ENCODE measurements around the gene NR2C2AP.
A peak's percentile ranks its signal among the peaks of the same experiment; 100 is the strongest.

NR2C2AP gene

DNA sequence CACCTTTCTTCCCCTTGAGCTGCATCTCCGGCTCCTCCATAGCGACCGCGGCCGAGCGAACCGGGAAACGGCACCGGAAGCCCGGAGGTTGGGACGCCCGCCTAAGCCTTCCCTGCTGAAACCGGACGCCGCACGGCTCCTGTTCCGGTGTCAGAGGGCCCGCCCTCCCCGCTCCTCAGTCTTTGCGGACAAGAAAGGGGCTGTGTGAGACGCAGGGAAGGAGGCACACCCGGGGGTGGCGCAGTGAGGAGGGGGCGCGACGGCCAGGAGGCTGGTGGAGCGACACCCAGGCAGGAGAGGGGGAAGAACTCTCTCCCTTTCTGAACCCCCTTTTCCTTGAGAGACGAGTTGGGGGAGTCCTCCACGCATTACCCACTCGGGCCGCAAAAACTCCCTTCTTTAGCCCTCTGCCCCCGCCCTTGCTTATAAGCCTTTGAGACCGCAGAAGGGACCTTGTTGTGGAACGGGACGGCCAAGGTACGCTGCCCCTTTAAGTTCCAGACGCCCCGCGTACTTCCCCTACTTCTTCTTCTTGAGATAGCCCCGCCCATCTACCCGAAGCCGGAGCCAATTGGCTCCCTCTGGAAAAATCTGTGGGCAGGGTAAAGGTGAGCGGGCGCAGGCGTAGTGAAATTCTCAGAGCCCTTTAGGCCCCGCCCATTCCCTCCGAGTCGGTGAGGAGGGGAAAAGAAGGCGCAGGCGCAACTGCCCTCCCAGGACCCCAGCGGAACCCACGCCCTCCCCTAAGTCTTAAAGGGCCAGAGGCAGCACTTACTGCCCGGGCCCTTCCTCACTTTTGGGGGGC is 10.9 kb downstream of the NR2C2AP start, which contains the start of the genes BORCS8 and RFXANK:
BORCS8 (minus strand) TSS at position 75 of the 805 bp plus-strand sequence; CDS start at position 40, 35 bp downstream.
RFXANK (plus strand) TSS at position 181 of the 805 bp plus-strand sequence. CDS start 1,689 bp downstream, outside the sequence.
- H3K4me2 ChIP-seq (ENCODE audit: low read depth, low read length, poor library complexity, severe bottlenecking), result peak within 1 kb of the TSS; percentile 87
- no peaks in the 10 kb centered on the region for H4K20me1 ChIP-seq (ENCODE audit: low read depth, low read length)
- H3K27ac ChIP-seq (ENCODE audit: low read depth, low read length), result peak within 1 kb of the TSS; percentile 94
- peaks cover 3% of the 10 kb centered on the region; the same call in 1 of the 2 replicates for H3F3A ChIP-seq (ENCODE audit: insufficient read depth)
- no peaks in the 10 kb centered on the region for H3K27me3 ChIP-seq (ENCODE audit: low read length)
- H2AFZ ChIP-seq (ENCODE audit: low read depth, low read length, severe bottlenecking), result peak within 1 kb of the TSS; percentile 84
- H3K9me2 ChIP-seq (replicated peaks; ENCODE audit: insufficient read depth, low read length), result no peaks in the 10 kb centered on the region
- peak within 1 kb of the TSS; percentile 100 for H3K4me3 ChIP-seq (ENCODE audit: insufficient read depth, low read length, poor library complexity, severe bottlenecking)
- H3K36me3 ChIP-seq (ENCODE audit: low read length), result no peaks in the 10 kb centered on the region
- H3K9me3 ChIP-seq (ENCODE audit: insufficient read depth, low read length), result no peaks in the 10 kb centered on the region
- peaks cover 40% of the 10 kb centered on the region for H3K79me2 ChIP-seq (ENCODE audit: insufficient read depth, low read length)
- H3K9ac ChIP-seq (ENCODE audit: low read length), result peak within 1 kb of the TSS; percentile 93
- TF ChIP-seq, protein P1, sequence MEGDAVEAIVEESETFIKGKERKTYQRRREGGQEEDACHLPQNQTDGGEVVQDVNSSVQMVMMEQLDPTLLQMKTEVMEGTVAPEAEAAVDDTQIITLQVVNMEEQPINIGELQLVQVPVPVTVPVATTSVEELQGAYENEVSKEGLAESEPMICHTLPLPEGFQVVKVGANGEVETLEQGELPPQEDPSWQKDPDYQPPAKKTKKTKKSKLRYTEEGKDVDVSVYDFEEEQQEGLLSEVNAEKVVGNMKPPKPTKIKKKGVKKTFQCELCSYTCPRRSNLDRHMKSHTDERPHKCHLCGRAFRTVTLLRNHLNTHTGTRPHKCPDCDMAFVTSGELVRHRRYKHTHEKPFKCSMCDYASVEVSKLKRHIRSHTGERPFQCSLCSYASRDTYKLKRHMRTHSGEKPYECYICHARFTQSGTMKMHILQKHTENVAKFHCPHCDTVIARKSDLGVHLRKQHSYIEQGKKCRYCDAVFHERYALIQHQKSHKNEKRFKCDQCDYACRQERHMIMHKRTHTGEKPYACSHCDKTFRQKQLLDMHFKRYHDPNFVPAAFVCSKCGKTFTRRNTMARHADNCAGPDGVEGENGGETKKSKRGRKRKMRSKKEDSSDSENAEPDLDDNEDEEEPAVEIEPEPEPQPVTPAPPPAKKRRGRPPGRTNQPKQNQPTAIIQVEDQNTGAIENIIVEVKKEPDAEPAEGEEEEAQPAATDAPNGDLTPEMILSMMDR (IDR thresholded peaks at IDR 0.05; ENCODE audit: insufficient read depth, low read length, poor library complexity, severe bottlenecking), result no peak
- no peak for TF ChIP-seq EZH2phosphoT487 (conservative IDR thresholded peaks at IDR 0.05; ENCODE audit: low read length)

GRCh38 chr19:19191768-19192077 is 11.5 kb downstream of the NR2C2AP start:
- Histone ChIP-seq H3K4me2 (ENCODE audit: low read depth, low read length, poor library complexity, severe bottlenecking) (peak overlapping the region; percentile 87), H3K4me3 (ENCODE audit: insufficient read depth, low read length, poor library complexity, severe bottlenecking) (peak overlapping the region; percentile 91), H4K20me1 (ENCODE audit: low read depth, low read length) (no peaks in the 10 kb centered on the region), H3F3A (ENCODE audit: insufficient read depth) (peaks cover 3% of the 10 kb centered on the region; the same call in 1 of the 2 replicates), H3K36me3 (ENCODE audit: low read length) (no peaks in the 10 kb centered on the region), H3K79me2 (ENCODE audit: insufficient read depth, low read length) (peaks cover 40% of the 10 kb centered on the region), H3K27me3 (ENCODE audit: low read length) (no peaks in the 10 kb centered on the region), H3K9me3 (ENCODE audit: insufficient read depth, low read length) (no peaks in the 10 kb centered on the region), H2AFZ (ENCODE audit: low read depth, low read length, severe bottlenecking) (peak overlapping the region; percentile 74), H3K9ac (ENCODE audit: low read length) (peak overlapping the region; percentile 93), H3K27ac (ENCODE audit: low read depth, low read length) (peak overlapping the region; percentile 94), H3K9me2 (replicated peaks; ENCODE audit: insufficient read depth, low read length) (no peaks in the 10 kb centered on the region)
- TF ChIP-seq, protein P1 (IDR thresholded peaks at IDR 0.05; ENCODE audit: insufficient read depth, low read length, poor library complexity, severe bottlenecking), result no peak
- no peak for TF ChIP-seq EZH2phosphoT487 (conservative IDR thresholded peaks at IDR 0.05; ENCODE audit: low read length)

DNA sequence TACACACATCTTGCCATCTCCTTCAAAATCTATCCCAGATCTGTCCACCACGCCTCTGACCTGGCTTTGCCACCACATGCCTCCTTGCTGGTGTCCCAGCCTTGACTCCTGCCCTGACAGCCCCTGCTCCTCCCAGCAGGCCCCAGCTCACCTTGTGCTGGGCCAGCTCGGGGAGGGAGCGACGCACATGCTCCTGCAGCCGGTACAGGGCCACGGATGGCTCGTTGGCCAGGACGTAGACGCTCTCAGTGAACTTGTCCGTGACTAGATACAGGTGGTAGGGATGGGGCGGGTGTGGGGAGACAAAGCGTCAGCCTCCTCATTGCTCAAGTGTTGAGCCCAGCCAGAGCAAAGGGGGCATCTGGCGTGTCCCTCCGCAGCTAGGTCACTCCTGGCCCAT is 16.5 kb downstream of the NR2C2AP start:
- no peak overlapping the region for H3K27ac ChIP-seq (ENCODE audit: low read depth, low read length)
- no peaks in the 10 kb centered on the region for H3K27me3 ChIP-seq (ENCODE audit: low read length)
- no peaks in the 10 kb centered on the region for H3F3A ChIP-seq (ENCODE audit: insufficient read depth)
- no peaks in the 10 kb centered on the region for H3K36me3 ChIP-seq (ENCODE audit: low read length)
- no peak overlapping the region for H3K9ac ChIP-seq (ENCODE audit: low read length)
- peaks cover 25% of the 10 kb centered on the region for H3K79me2 ChIP-seq (ENCODE audit: insufficient read depth, low read length)
- H2AFZ ChIP-seq (ENCODE audit: low read depth, low read length, severe bottlenecking), result no peak overlapping the region
- no peak overlapping the region for H3K4me2 ChIP-seq (ENCODE audit: low read depth, low read length, poor library complexity, severe bottlenecking)
- H3K9me3 ChIP-seq (ENCODE audit: insufficient read depth, low read length), result no peaks in the 10 kb centered on the region
- TF ChIP-seq, protein P1 (IDR thresholded peaks at IDR 0.05; ENCODE audit: insufficient read depth, low read length, poor library complexity, severe bottlenecking), result no peak
- TF ChIP-seq EZH2phosphoT487 (conservative IDR thresholded peaks at IDR 0.05; ENCODE audit: low read length), result no peak
- H4K20me1 ChIP-seq (ENCODE audit: low read depth, low read length), result no peaks in the 10 kb centered on the region
- no peaks in the 10 kb centered on the region for H3K9me2 ChIP-seq (replicated peaks; ENCODE audit: insufficient read depth, low read length)
- H3K4me3 ChIP-seq (ENCODE audit: insufficient read depth, low read length, poor library complexity, severe bottlenecking), result no peak overlapping the region

Data from SU-DHL-6 (cell line).